Measurements from ENCODE around the gene TNFAIP8. TPM values are rescaled to one million over a fixed set of nuclear protein-coding genes. Genes with fewer than 3 reads are reported as not detected.

The TNFAIP8 gene
- total RNA-seq, 1 experiment from 2014 or later = 8.0 TPM

DNA sequence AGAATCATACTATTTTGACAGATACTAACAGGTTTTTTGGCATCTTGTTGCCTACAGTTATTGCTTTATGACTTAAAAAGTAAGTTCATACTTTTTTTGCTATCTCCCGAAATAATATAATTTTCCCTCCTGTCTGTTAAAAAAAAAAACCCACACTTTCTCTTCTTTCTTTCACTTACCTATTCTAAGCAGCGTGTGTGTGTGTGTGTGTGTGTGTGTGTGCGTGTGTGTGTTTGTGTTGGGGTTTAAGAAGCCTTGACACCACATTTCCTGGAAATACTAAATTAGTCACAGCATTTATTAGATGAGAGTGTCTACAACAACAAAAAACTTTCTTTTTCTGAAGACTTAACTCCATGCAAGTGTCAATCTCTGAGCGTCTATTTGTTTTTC lies 12.4 kb downstream of the TNFAIP8 start:
- Histone ChIP-seq H3K4me3 (ENCODE audit: low read depth in 2 of 2, low read length in 2 of 2) (no peak overlapping the region), H3K4me1 (ENCODE audit: control insufficient read depth, insufficient read depth, low read length) (no peaks in the 10 kb centered on the region), H3K36me3 (ENCODE audit: control insufficient read depth, insufficient read depth, low read length) (no peaks in the 10 kb centered on the region), H3K9me3 (ENCODE audit: control insufficient read depth, insufficient read depth, low read depth, low read length) (no peaks in the 10 kb centered on the region), H3K27me3 (ENCODE audit: control insufficient read depth, insufficient read depth, low read length) (no peaks in the 10 kb centered on the region), H3K27ac (ENCODE audit: low read length) (no peak overlapping the region)
- no TSS peak for BruUV-seq (replicated peaks)
- ChIA-PET CTCF (no interaction called here), POLR2A (no interaction called here)
- DNase-seq (ENCODE audit: low read depth, low spot score) = no peak
- intact Hi-C loops (cut with micrococcal nuclease; ENCODE audit: unreplicated experiment) (no loop called here), in situ Hi-C loops (cut with HindIII; ENCODE audit: low pct_unique_long_range_greater_than_20kb, low sequenced_read_pairs) (no loop called here)
- no peak for TF ChIP-seq SIN3A (IDR thresholded peaks at IDR 0.05; ENCODE audit: borderline replicate concordance, insufficient read depth, low read depth, low read length)
- TF ChIP-seq CTCF (IDR thresholded peaks at IDR 0.05) = no peak
- no peak for TF ChIP-seq TCF7L2 (IDR thresholded peaks at IDR 0.05; ENCODE audit: low read depth, low read length)
- no peak for TF ChIP-seq REST (IDR thresholded peaks at IDR 0.05; ENCODE audit: insufficient read depth in 1 of 2, low read depth in 2 of 2, low read length in 1 of 2)
- no peak for TF ChIP-seq POLR2AphosphoS5 (IDR thresholded peaks at IDR 0.05; ENCODE audit: low read depth, low read length)
- ATAC-seq = no peak

DNA sequence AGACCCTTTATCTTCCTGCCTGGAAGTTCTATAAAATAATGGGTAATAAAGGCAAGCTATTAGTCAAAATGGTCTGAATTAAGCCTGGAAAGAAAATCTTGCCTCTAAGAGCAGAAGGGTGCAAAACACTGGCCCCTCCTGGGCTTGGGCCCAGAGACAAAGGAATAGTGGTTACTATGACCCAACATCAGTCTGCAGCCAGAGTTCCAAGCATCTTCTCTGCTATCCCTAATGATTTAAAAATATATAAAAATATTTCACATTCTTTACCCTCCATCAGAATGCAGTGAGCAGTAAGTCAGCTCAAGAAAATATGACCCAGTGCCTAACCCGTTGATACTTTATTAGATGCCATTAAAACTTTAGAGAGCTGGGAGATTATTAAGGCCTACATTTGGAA lies 14.7 kb downstream of the TNFAIP8 start:
- no peak overlapping the region for H3K4me3 ChIP-seq (ENCODE audit: low read depth in 2 of 2, low read length in 2 of 2)
- TF ChIP-seq CTCF (IDR thresholded peaks at IDR 0.05) (no peak), REST (IDR thresholded peaks at IDR 0.05; ENCODE audit: insufficient read depth in 1 of 2, low read depth in 2 of 2, low read length in 1 of 2) (no peak), SIN3A (IDR thresholded peaks at IDR 0.05; ENCODE audit: borderline replicate concordance, insufficient read depth, low read depth, low read length) (no peak), POLR2AphosphoS5 (IDR thresholded peaks at IDR 0.05; ENCODE audit: low read depth, low read length) (no peak), TCF7L2 (IDR thresholded peaks at IDR 0.05; ENCODE audit: low read depth, low read length) (no peak)
- no peak overlapping the region for H3K27ac ChIP-seq (ENCODE audit: low read length)
- no peaks in the 10 kb centered on the region for H3K27me3 ChIP-seq (ENCODE audit: control insufficient read depth, insufficient read depth, low read length)
- H3K4me1 ChIP-seq (ENCODE audit: control insufficient read depth, insufficient read depth, low read length) = no peaks in the 10 kb centered on the region
- no peaks in the 10 kb centered on the region for H3K9me3 ChIP-seq (ENCODE audit: control insufficient read depth, insufficient read depth, low read depth, low read length)
- BruUV-seq (replicated peaks) = no TSS peak
- in situ Hi-C loops (cut with HindIII; ENCODE audit: low pct_unique_long_range_greater_than_20kb, low sequenced_read_pairs) = no loop called here
- DNase-seq (ENCODE audit: low read depth, low spot score) (no peak), ATAC-seq (no peak)
- no peaks in the 10 kb centered on the region for H3K36me3 ChIP-seq (ENCODE audit: control insufficient read depth, insufficient read depth, low read length)
- ChIA-PET POLR2A (no interaction called here), CTCF (no interaction called here)
- intact Hi-C loops (cut with micrococcal nuclease; ENCODE audit: unreplicated experiment) = no loop called here
